ENCODE data around the gene UPK3A.

DNA sequence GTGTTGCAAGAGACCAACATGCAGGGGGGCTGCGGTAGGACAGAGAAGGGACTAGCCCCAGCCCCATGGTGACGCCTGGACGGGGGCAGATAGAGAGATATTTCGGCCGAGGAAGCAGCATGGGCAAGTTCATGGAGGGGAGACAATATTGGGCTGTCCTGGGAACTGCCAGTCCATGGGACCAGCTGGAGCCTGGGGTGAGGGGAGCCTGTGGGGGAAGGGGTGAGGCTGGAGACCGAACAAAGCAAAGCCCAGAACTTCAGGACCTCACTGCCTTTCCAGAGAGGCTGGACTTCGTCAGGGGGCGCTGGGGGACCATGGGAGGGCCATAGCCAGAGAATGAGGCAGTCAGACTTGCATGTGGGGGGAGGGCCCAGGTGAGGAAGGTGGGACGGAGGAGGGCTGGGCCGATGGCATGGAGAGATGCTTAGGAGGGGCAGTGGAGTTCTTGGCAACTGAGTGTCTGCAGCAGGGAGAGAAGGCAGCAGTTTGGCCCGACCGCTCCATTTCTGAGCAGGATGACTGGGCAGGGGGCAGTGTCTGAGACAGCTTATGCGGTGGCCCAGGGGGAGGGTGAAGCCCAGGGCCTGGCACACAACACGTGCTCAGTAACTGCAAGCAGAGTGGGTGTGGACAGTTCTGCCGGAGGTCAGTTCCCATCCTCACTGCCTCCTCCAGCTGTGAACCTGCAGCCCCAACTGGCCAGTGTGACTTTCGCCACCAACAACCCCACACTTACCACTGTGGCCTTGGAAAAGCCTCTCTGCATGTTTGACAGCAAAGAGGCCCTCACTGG is 712 bp downstream of the UPK3A start:
- TF ChIP-seq CREB1 (CRISPR knock-in tag; IDR thresholded peaks at IDR 0.05; ENCODE audit: low read depth) (no peak), JUNB (IDR thresholded peaks at IDR 0.05; ENCODE audit: unreplicated experiment) (no peak), POLR2AphosphoS5 (IDR thresholded peaks at IDR 0.05; ENCODE audit: low read depth) (no peak), ZNF331 (CRISPR knock-in tag; IDR thresholded peaks at IDR 0.05; ENCODE audit: low read depth) (no peak), ZNF114 (CRISPR knock-in tag; IDR thresholded peaks at IDR 0.05) (no peak), EZH2 (IDR thresholded peaks at IDR 0.05; ENCODE audit: low read depth, unreplicated experiment) (no peak)
- TF ChIP-seq, protein P1, sequence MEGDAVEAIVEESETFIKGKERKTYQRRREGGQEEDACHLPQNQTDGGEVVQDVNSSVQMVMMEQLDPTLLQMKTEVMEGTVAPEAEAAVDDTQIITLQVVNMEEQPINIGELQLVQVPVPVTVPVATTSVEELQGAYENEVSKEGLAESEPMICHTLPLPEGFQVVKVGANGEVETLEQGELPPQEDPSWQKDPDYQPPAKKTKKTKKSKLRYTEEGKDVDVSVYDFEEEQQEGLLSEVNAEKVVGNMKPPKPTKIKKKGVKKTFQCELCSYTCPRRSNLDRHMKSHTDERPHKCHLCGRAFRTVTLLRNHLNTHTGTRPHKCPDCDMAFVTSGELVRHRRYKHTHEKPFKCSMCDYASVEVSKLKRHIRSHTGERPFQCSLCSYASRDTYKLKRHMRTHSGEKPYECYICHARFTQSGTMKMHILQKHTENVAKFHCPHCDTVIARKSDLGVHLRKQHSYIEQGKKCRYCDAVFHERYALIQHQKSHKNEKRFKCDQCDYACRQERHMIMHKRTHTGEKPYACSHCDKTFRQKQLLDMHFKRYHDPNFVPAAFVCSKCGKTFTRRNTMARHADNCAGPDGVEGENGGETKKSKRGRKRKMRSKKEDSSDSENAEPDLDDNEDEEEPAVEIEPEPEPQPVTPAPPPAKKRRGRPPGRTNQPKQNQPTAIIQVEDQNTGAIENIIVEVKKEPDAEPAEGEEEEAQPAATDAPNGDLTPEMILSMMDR (conservative IDR thresholded peaks at IDR 0.05; ENCODE audit: low read depth in 2 of 2) = peak; percentile 26 to 83; a peak in 3 of 4 replicates

Data from GM23338 (cell line).